B cell (primary cell): ENCODE results near the gene STK4. TPM values are rescaled to one million over a fixed set of nuclear protein-coding genes. Genes with fewer than 3 reads are reported as not detected.
A peak's percentile ranks its signal among the peaks of the same experiment; 100 is the strongest.

ENCODE experiments used
- ATAC-seq: fragments of 200-7000 bp; cut with Tn5 transposase; one replicate; pipeline ENCODE4 v1.10.0; 2021; ENCODE audit warnings: low read depth, mild to moderate bottlenecking, moderate number of reproducible peaks, moderate library complexity
- CTCF ChIA-PET: fragments of 350-600 bp; sonication (Branson Sonifier 250); formaldehyde crosslinking; loops from one replicate; lab custom pipeline; 2021; ENCODE audit warnings: antibody characterized with exemption, inconsistent platforms; lab: Charles Lee
- POLR2A ChIA-PET: fragments of 350-600 bp; sonication (Branson Sonifier 250); formaldehyde crosslinking; loops from one replicate; lab custom pipeline; 2021; ENCODE audit warnings: antibody characterized with exemption; lab: Charles Lee
- DNase-seq: peaks from one replicate; pipeline ENCODE4 v3.0.0; 2013
- H2AFZ ChIP-seq: 2 replicates; pipeline ENCODE4 v1.6.1; 2012; ENCODE audit warnings: mild to moderate bottlenecking, low read depth, low read length; ENCODE audit not compliant: insufficient read depth, poor library complexity, severe bottlenecking
- H3K27ac ChIP-seq, 2 donors: 1 replicate in 1 of 2; 2 replicates in 1 of 2; pipeline ENCODE4 v1.5.1; 2012 to 2013; ENCODE audit warnings: low read length in 2 of 2, mild to moderate bottlenecking in 2 of 2, moderate library complexity in 1 of 2
- H3K27me3 ChIP-seq, 4 experiments: fragments of 200-600 bp in 1 of 4; sonication (generic) in 1 of 4; replicated peaks in 1 of 4; 1 replicate in 2 of 4; 2 replicates in 2 of 4; pipeline versions ENCODE4 v1.6.1 to v1.7.0; 2013 to 2016; ENCODE audit warnings: low read length in 3 of 4, mild to moderate bottlenecking in 2 of 4, mixed read lengths in 1 of 4, moderate library complexity in 1 of 4; ENCODE audit not compliant: insufficient read depth in 4 of 4, control insufficient read depth in 3 of 4; ENCODE audit errors: control extremely low read depth in 1 of 4
- H3K36me3 ChIP-seq, 2 experiments: replicated peaks in 1 of 2; 1 replicate in 1 of 2; 2 replicates in 1 of 2; pipeline versions ENCODE4 v1.6.1 to v1.7.1; 2013; ENCODE audit warnings: low read length in 1 of 2; ENCODE audit not compliant: insufficient read depth in 2 of 2, control insufficient read depth in 1 of 2; ENCODE audit errors: control extremely low read depth in 1 of 2, extremely low read depth in 1 of 2
- H3K4me1 ChIP-seq, 2 donors: fragments of 200-600 bp in 1 of 2; sonication (generic) in 1 of 2; 1 replicate in 1 of 2; 2 replicates in 1 of 2; pipeline versions ENCODE4 v1.5.1 to v1.6.1; 2013 to 2017; ENCODE audit warnings: low read length in 2 of 2; ENCODE audit not compliant: control insufficient read depth in 2 of 2, insufficient read depth in 2 of 2
- H3K4me2 ChIP-seq: replicated peaks from 2 replicates; pipeline ENCODE3; 2012; ENCODE audit warnings: mild to moderate bottlenecking, low read depth, low read length; ENCODE audit not compliant: poor library complexity, severe bottlenecking
- H3K4me3 ChIP-seq, 5 experiments: fragments of 200-600 bp in 1 of 5; sonication (generic) in 1 of 5; 1 replicate in 3 of 5; 2 replicates in 2 of 5; pipeline versions ENCODE4 v1.5.1 to v1.7.0; 2011 to 2016; ENCODE audit warnings: low read length in 4 of 5, mild to moderate bottlenecking in 4 of 5, low read depth in 2 of 5, control low read depth in 1 of 5, moderate library complexity in 1 of 5; ENCODE audit not compliant: insufficient read depth in 1 of 5; ENCODE audit errors: control extremely low read depth in 1 of 5, extremely low read depth in 1 of 5
- H3K79me2 ChIP-seq: fragments of 200-600 bp; sonication (generic); one replicate; pipeline ENCODE4 v1.6.0; 2016; ENCODE audit warnings: low read length; ENCODE audit not compliant: control insufficient read depth, insufficient read depth
- H3K9ac ChIP-seq: fragments of 200-600 bp; sonication (generic); 2 replicates; pipeline ENCODE4 v1.6.1; 2017; ENCODE audit warnings: mild to moderate bottlenecking, low read length, moderate library complexity
- H3K9me3 ChIP-seq, 3 donors: one replicate each; pipeline versions ENCODE4 v1.6.1 to v1.7.1; 2013; ENCODE audit warnings: low read length in 2 of 3; ENCODE audit not compliant: control insufficient read depth in 2 of 3, insufficient read depth in 1 of 3; ENCODE audit errors: control extremely low read depth in 1 of 3
- H4K20me1 ChIP-seq: 2 replicates; pipeline ENCODE4 v1.6.0; 2012; ENCODE audit warnings: mild to moderate bottlenecking, low read length; ENCODE audit not compliant: insufficient read depth, control insufficient read depth, poor library complexity, severe bottlenecking
- H3K27ac Mint-ChIP-seq: one replicate; pipeline ENCODE4 v1.8.0; 2021; ENCODE audit warnings: mixed read lengths
- H3K27me3 Mint-ChIP-seq: one replicate; pipeline ENCODE4 v1.8.0; 2021; ENCODE audit warnings: mixed read lengths
- H3K4me1 Mint-ChIP-seq: one replicate; pipeline ENCODE4 v1.8.0; 2021; ENCODE audit warnings: mixed read lengths
- H3K4me3 Mint-ChIP-seq: one replicate; pipeline ENCODE4 v1.8.0; 2021; ENCODE audit warnings: mixed read lengths
- H3K9me3 Mint-ChIP-seq: one replicate; pipeline ENCODE4 v1.8.0; 2022; ENCODE audit warnings: mixed read lengths; ENCODE audit not compliant: insufficient read depth
- CTCF ChIP-seq: fragments of 200-600 bp; IDR thresholded peaks from one replicate; pipeline ENCODE4 v1.8.0; 2022; ENCODE audit warnings: antibody characterized with exemption, mild to moderate bottlenecking
- EZH2 ChIP-seq: IDR thresholded peaks from 2 replicates; pipeline ENCODE4 v1.6.1; 2012; ENCODE audit warnings: borderline replicate concordance, low read depth, mild to moderate bottlenecking, moderate library complexity, low read length; ENCODE audit not compliant: insufficient read depth, poor library complexity, severe bottlenecking
- WGBS: methylation state at CpG from one replicate; pipeline ENCODE4 v1.1.5; 2013; ENCODE audit warnings: missing lambda C conversion rate; ENCODE audit not compliant: insufficient coverage; 5-methylcytosine and 5-hydroxymethylcytosine counted together
- intact Hi-C: fragments of 100-400 bp; cut with micrococcal nuclease; formaldehyde crosslinking; loops from one replicate; pipeline ENCODE4 v1.10.0; 2022
- polyA plus RNA-seq: library from polyadenylated mRNA; depleted of rRNA; stranded (reverse); fragments of >200 nt; gene quantifications from 2 replicates; pipeline ENCODE4 v1.2.3, GENCODE V29; 2012
- total RNA-seq, 2 donors: library from RNA; stranded (reverse); fragments of 120-200 nt in 1 of 2; gene quantifications; 1 replicate in 1 of 2; 2 replicates in 1 of 2; pipeline versions ENCODE4 v1.2.3 to v1.2.4, GENCODE V29; 2013 to 2022

Gene STK4
- total and polyA plus RNA-seq, 2 donors (not counting 1 experiment from before 2014, with no cell fraction given), result 38.9 to 324 TPM

GRCh38 chr20:45052698-45053429 is 86.6 kb downstream of the STK4 start:
- H3K79me2 ChIP-seq, result peaks cover 94% of the 10 kb centered on the region
- H3K4me1 ChIP-seq, result peaks cover 53 to 58% of the 10 kb centered on the region in 2 donors
- no peaks in the 10 kb centered on the region for H3K9me3 ChIP-seq
- no peaks in the 10 kb centered on the region for H3K9me3 Mint-ChIP-seq
- intact Hi-C loops, result no loop called here
- H3K4me2 ChIP-seq, result peak overlapping the region; percentile 70
- TF ChIP-seq CTCF (no peak), EZH2 (no peak)
- H3K27me3 ChIP-seq, result no peaks in the 10 kb centered on the region
- ATAC-seq (peak; percentile 35), DNase-seq (peak; percentile 48)
- peaks cover 71% of the 10 kb centered on the region for H3K4me1 Mint-ChIP-seq
- peaks cover 2 to 33% of the 10 kb centered on the region in 2 experiments for H3K36me3 ChIP-seq
- ChIA-PET POLR2A (no interaction called here), CTCF (interaction anchor here (1.2 to 8.4 kb wide), 4 partner anchors 7 to 44 kb away, joined by 4 to 80 read pairs (median 29); no protein-coding TSS in a partner anchor)
- H3K27ac Mint-ChIP-seq, result peak overlapping the region; percentile 73
- 24% methylated on average over 4 of the region's 7 CpGs for WGBS
- H4K20me1 ChIP-seq, result no peaks in the 10 kb centered on the region
- H3K27ac ChIP-seq, result peak overlapping the region; percentile 82 to 88
- no peaks in the 10 kb centered on the region for H3K27me3 Mint-ChIP-seq
- peak overlapping the region; percentile 30 for H3K4me3 Mint-ChIP-seq
- peak overlapping the region; percentile 45 for H3K9ac ChIP-seq
- no peak overlapping the region for H3K4me3 ChIP-seq
- no peak overlapping the region for H2AFZ ChIP-seq
